Mesendoderm (in vitro differentiated cells): Measurements from ENCODE around the gene CHRNA10.

ENCODE experiments used
- DNase-seq: peaks from one replicate; pipeline ENCODE4 v3.0.0; 2013
- H2AK5ac ChIP-seq: 2 replicates; pipeline ENCODE4 v1.6.1; 2013; ENCODE audit warnings: low read length, inconsistent platforms
- H2BK120ac ChIP-seq: 2 replicates; pipeline ENCODE4 v1.6.1; 2013; ENCODE audit warnings: low read depth, mild to moderate bottlenecking, low read length, moderate library complexity, mixed read lengths
- H2BK15ac ChIP-seq: replicated peaks from 2 replicates; pipeline ENCODE4 v1.6.1; 2013; ENCODE audit warnings: low read depth, mild to moderate bottlenecking, moderate library complexity
- H2BK5ac ChIP-seq: 2 replicates; pipeline ENCODE4 v1.6.1; 2013; ENCODE audit warnings: low read length, inconsistent platforms
- H3K18ac ChIP-seq: 2 replicates; pipeline ENCODE4 v1.6.1; 2013; ENCODE audit warnings: mild to moderate bottlenecking, low read length, mixed read lengths
- H3K23ac ChIP-seq: one replicate; pipeline ENCODE4 v1.6.1; 2013; ENCODE audit warnings: low read length
- H3K27ac ChIP-seq: 2 replicates; pipeline ENCODE4 v1.5.1; 2013; ENCODE audit warnings: low read depth, mild to moderate bottlenecking, inconsistent platforms, low read length, moderate library complexity
- H3K27me3 ChIP-seq: 2 replicates; pipeline ENCODE4 v1.6.1; 2013; ENCODE audit warnings: low read length, control low read depth, mild to moderate bottlenecking, inconsistent platforms; ENCODE audit not compliant: insufficient read depth, poor library complexity
- H3K36me3 ChIP-seq: 2 replicates; pipeline ENCODE4 v1.6.1; 2013; ENCODE audit warnings: low read length, inconsistent platforms; ENCODE audit not compliant: control insufficient read depth, insufficient read depth
- H3K4ac ChIP-seq: one replicate; pipeline ENCODE4 v1.6.1; 2013; ENCODE audit warnings: low read depth, mild to moderate bottlenecking, low read length, moderate library complexity
- H3K4me1 ChIP-seq: 2 replicates; pipeline ENCODE4 v1.6.1; 2013; ENCODE audit warnings: low read depth, low read length, inconsistent platforms; ENCODE audit not compliant: control insufficient read depth
- H3K4me2 ChIP-seq: 2 replicates; pipeline ENCODE4 v1.6.1; 2013; ENCODE audit warnings: low read length
- H3K4me3 ChIP-seq: 2 replicates; pipeline ENCODE4 v1.5.1; 2013; ENCODE audit warnings: mild to moderate bottlenecking, low read length
- H3K56ac ChIP-seq: one replicate; pipeline ENCODE4 v1.6.1; 2013; ENCODE audit warnings: low read length
- H3K79me1 ChIP-seq: 2 replicates; pipeline ENCODE4 v1.6.1; 2013; ENCODE audit warnings: low read length, inconsistent platforms
- H3K79me2 ChIP-seq: 2 replicates; pipeline ENCODE4 v1.6.1; 2013; ENCODE audit warnings: mild to moderate bottlenecking, low read length; ENCODE audit not compliant: control insufficient read depth, insufficient read depth
- H3K9ac ChIP-seq: 2 replicates; pipeline ENCODE4 v1.6.1; 2013; ENCODE audit warnings: low read length, inconsistent platforms
- H4K5ac ChIP-seq: one replicate; pipeline ENCODE4 v1.6.1; 2013; ENCODE audit warnings: low read length
- H4K8ac ChIP-seq: one replicate; pipeline ENCODE4 v1.6.1; 2013; ENCODE audit warnings: low read depth, mild to moderate bottlenecking, control low read depth, low read length, moderate library complexity
- WGBS: extraction: QIAGEN DNeasy Blood & Tissue Kit; methylation state at CpG from one replicate; pipeline ENCODE4 v1.1.7; 2013; ENCODE audit warnings: low lambda C conversion rate, missing lambda C conversion rate; ENCODE audit not compliant: insufficient coverage; ENCODE audit errors: extremely low coverage; 5-methylcytosine and 5-hydroxymethylcytosine counted together

CHRNA10 gene

GRCh38 chr11:3684129-3684818 lies 13.1 kb upstream of the CHRNA10 start:
- H2AK5ac ChIP-seq, result no peak overlapping the region
- no CpG with 5 or more reads among the region's 12 CpGs for WGBS
- no peak overlapping the region for H3K4me3 ChIP-seq
- H3K79me1 ChIP-seq, result no peaks in the 10 kb centered on the region
- H3K36me3 ChIP-seq, result peaks cover 23% of the 10 kb centered on the region
- DNase-seq, result no peak
- no peaks in the 10 kb centered on the region for H3K79me2 ChIP-seq
- no peak overlapping the region for H3K23ac ChIP-seq
- no peaks in the 10 kb centered on the region for H3K27me3 ChIP-seq
- no peaks in the 10 kb centered on the region for H3K4me1 ChIP-seq
- H4K8ac ChIP-seq, result no peak overlapping the region
- H3K18ac ChIP-seq, result no peak overlapping the region
- H3K4ac ChIP-seq, result no peak overlapping the region
- H2BK120ac ChIP-seq, result no peak overlapping the region
- no peak overlapping the region for H3K56ac ChIP-seq
- no peak overlapping the region for H2BK5ac ChIP-seq
- no peak overlapping the region for H4K5ac ChIP-seq
- H3K9ac ChIP-seq, result no peak overlapping the region
- H3K27ac ChIP-seq, result no peak overlapping the region
- no peak overlapping the region for H3K4me2 ChIP-seq
- H2BK15ac ChIP-seq, result no peak overlapping the region

GRCh38 chr11:3683039-3683438 lies 11.9 kb upstream of the CHRNA10 start:
- Histone ChIP-seq H3K27ac (no peak overlapping the region), H2BK5ac (no peak overlapping the region), H3K18ac (no peak overlapping the region), H2BK15ac (no peak overlapping the region), H2BK120ac (no peak overlapping the region), H4K8ac (no peak overlapping the region), H3K23ac (no peak overlapping the region), H3K4ac (no peak overlapping the region), H3K4me1 (no peaks in the 10 kb centered on the region), H3K79me2 (no peaks in the 10 kb centered on the region), H2AK5ac (no peak overlapping the region), H3K27me3 (no peaks in the 10 kb centered on the region), H4K5ac (no peak overlapping the region), H3K9ac (no peak overlapping the region), H3K56ac (no peak overlapping the region), H3K4me3 (no peak overlapping the region), H3K4me2 (no peak overlapping the region), H3K79me1 (no peaks in the 10 kb centered on the region), H3K36me3 (peaks cover 25% of the 10 kb centered on the region)
- whole genome bisulfite sequencing, result no CpG with 5 or more reads among the region's 9 CpGs
- no peak for DNase-seq

GRCh38 chr11:3679077-3679476 lies 7.9 kb upstream of the CHRNA10 start:
- Histone ChIP-seq H3K79me2 (no peaks in the 10 kb centered on the region), H3K56ac (no peak overlapping the region), H3K4me2 (no peak overlapping the region), H2BK15ac (no peak overlapping the region), H2BK120ac (no peak overlapping the region), H4K5ac (no peak overlapping the region), H2BK5ac (no peak overlapping the region), H3K27me3 (no peaks in the 10 kb centered on the region), H3K4ac (no peak overlapping the region), H3K4me1 (no peaks in the 10 kb centered on the region), H3K9ac (no peak overlapping the region), H4K8ac (no peak overlapping the region), H3K18ac (no peak overlapping the region), H3K79me1 (no peaks in the 10 kb centered on the region), H3K4me3 (no peak overlapping the region), H3K27ac (no peak overlapping the region), H2AK5ac (no peak overlapping the region), H3K36me3 (peaks cover 32% of the 10 kb centered on the region), H3K23ac (no peak overlapping the region)
- no peak for DNase-seq
- no CpG with 5 or more reads among the region's 3 CpGs for WGBS

- Histone ChIP-seq H3K4me3 (no peak overlapping the region), H3K9ac (no peak overlapping the region), H2AK5ac (no peak overlapping the region), H3K27ac (no peak overlapping the region), H3K4me2 (no peak overlapping the region), H2BK15ac (no peak overlapping the region), H4K8ac (no peak overlapping the region), H3K23ac (no peak overlapping the region), H3K79me1 (no peaks in the 10 kb centered on the region), H2BK120ac (no peak overlapping the region), H3K4ac (no peak overlapping the region), H3K27me3 (no peaks in the 10 kb centered on the region), H2BK5ac (no peak overlapping the region), H3K18ac (no peak overlapping the region), H3K79me2 (no peaks in the 10 kb centered on the region), H3K36me3 (peaks cover 24% of the 10 kb centered on the region), H3K56ac (no peak overlapping the region), H4K5ac (no peak overlapping the region), H3K4me1 (peaks cover 4% of the 10 kb centered on the region)
- WGBS, result no CpG with 5 or more reads among the region's 11 CpGs
- DNase-seq, result no peak
These were observed 4.8 kb upstream of the CHRNA10 start for GRCh38 chr11:3675971-3676370.

GRCh38 chr11:3674189-3674588 lies 3.0 kb upstream of the CHRNA10 start:
- Histone ChIP-seq H3K27me3 (no peaks in the 10 kb centered on the region), H3K23ac (no peak overlapping the region), H2BK120ac (no peak overlapping the region), H3K56ac (no peak overlapping the region), H3K18ac (no peak overlapping the region), H3K27ac (no peak overlapping the region), H3K9ac (no peak overlapping the region), H3K4me1 (peaks cover 4% of the 10 kb centered on the region), H2BK5ac (no peak overlapping the region), H3K4me3 (no peak overlapping the region), H2BK15ac (no peak overlapping the region), H3K4ac (no peak overlapping the region), H3K79me1 (no peaks in the 10 kb centered on the region), H3K4me2 (no peak overlapping the region), H4K5ac (no peak overlapping the region), H2AK5ac (no peak overlapping the region), H4K8ac (no peak overlapping the region), H3K79me2 (no peaks in the 10 kb centered on the region), H3K36me3 (peaks cover 19% of the 10 kb centered on the region)
- DNase-seq, result peak; percentile 64
- WGBS, result no CpG with 5 or more reads among the region's 1 CpG

GRCh38 chr11:3669742-3670183 lies 1.4 kb downstream of the CHRNA10 start:
- Histone ChIP-seq H2BK120ac (no peak overlapping the region), H2BK15ac (no peak overlapping the region), H4K8ac (no peak overlapping the region), H3K27me3 (no peaks in the 10 kb centered on the region), H3K36me3 (peaks cover 16% of the 10 kb centered on the region), H3K4me3 (no peak overlapping the region), H3K18ac (no peak overlapping the region), H3K4ac (no peak overlapping the region), H3K23ac (no peak overlapping the region), H2AK5ac (no peak overlapping the region), H3K27ac (no peak overlapping the region), H3K79me1 (no peaks in the 10 kb centered on the region), H3K79me2 (no peaks in the 10 kb centered on the region), H4K5ac (no peak overlapping the region), H2BK5ac (no peak overlapping the region), H3K56ac (no peak overlapping the region), H3K4me1 (peaks cover 4% of the 10 kb centered on the region), H3K4me2 (no peak overlapping the region), H3K9ac (no peak overlapping the region)
- DNase-seq, result no peak
- WGBS, result no CpG with 5 or more reads among the region's 5 CpGs
